ENCODE results near the gene PITX3. TPM values are rescaled to one million over a fixed set of nuclear protein-coding genes. Genes with fewer than 3 reads are reported as not detected.

PITX3 gene
- total and polyA plus RNA-seq, 2 experiments from 2014 or later = 0.34 TPM; not detected in 1

- DNase-seq (ENCODE audit: low spot score) = no peak
- H3K9me2 ChIP-seq (ENCODE audit: insufficient read depth) = no peaks in the 10 kb centered on the region
- no peak for ATAC-seq
- Mint-ChIP-seq H3K4me3 (no peak overlapping the region), H3K27me3 (ENCODE audit: insufficient read depth, low read depth, poor library complexity) (no peaks in the 10 kb centered on the region), H3K4me1 (no peaks in the 10 kb centered on the region), H3K9me3 (no peaks in the 10 kb centered on the region), H3K36me3 (ENCODE audit: low read depth) (no peaks in the 10 kb centered on the region), H3K27ac (no peak overlapping the region)
- H2AFZ ChIP-seq = no peak overlapping the region
- H4K20me1 ChIP-seq (replicated peaks; ENCODE audit: insufficient read depth) = peaks cover 16% of the 10 kb centered on the region; the same call in 1 of the 2 replicates
- no peaks in the 10 kb centered on the region for H3K36me3 ChIP-seq (ENCODE audit: insufficient read depth)
- no peak overlapping the region for H3K4me2 ChIP-seq
- H3F3A ChIP-seq (replicated peaks; ENCODE audit: low read depth) = no peaks in the 10 kb centered on the region
- H3K27me3 ChIP-seq (ENCODE audit: insufficient read depth) = no peaks in the 10 kb centered on the region
- no peaks in the 10 kb centered on the region for H3K4me1 ChIP-seq (ENCODE audit: insufficient read depth)
- TF ChIP-seq CTCF (conservative IDR thresholded peaks at IDR 0.05; ENCODE audit: low read depth in 2 of 2) (no peak), ZNF114 (CRISPR knock-in tag; IDR thresholded peaks at IDR 0.05) (no peak)
- H3K4me3 ChIP-seq = no peak overlapping the region
- no peaks in the 10 kb centered on the region; the same call in 1 of the 2 replicates for H3K79me2 ChIP-seq (replicated peaks; ENCODE audit: insufficient read depth)
- H3K27ac ChIP-seq (ENCODE audit: low read depth) = no peak overlapping the region
These were observed 39.2 kb upstream of the PITX3 start for GRCh38 chr10:102280397-102281101.

- no peaks in the 10 kb centered on the region for H3K27me3 Mint-ChIP-seq (ENCODE audit: insufficient read depth, low read depth, poor library complexity)
- no peaks in the 10 kb centered on the region for H3K9me3 Mint-ChIP-seq
- H3K4me2 ChIP-seq = no peak overlapping the region
These were observed 37.8 kb upstream of the PITX3 start for GRCh38 chr10:102279104-102279503.

More at GRCh38 chr10:102279104-102279503, 37.8 kb upstream of the PITX3 start:
- Mint-ChIP-seq H3K36me3 (ENCODE audit: low read depth) (no peaks in the 10 kb centered on the region), H3K4me1 (no peaks in the 10 kb centered on the region), H3K27ac (no peak overlapping the region), H3K4me3 (no peak overlapping the region)
- Histone ChIP-seq H3K36me3 (ENCODE audit: insufficient read depth) (no peaks in the 10 kb centered on the region), H3K27ac (ENCODE audit: low read depth) (no peak overlapping the region), H3K79me2 (replicated peaks; ENCODE audit: insufficient read depth) (no peaks in the 10 kb centered on the region; the same call in 1 of the 2 replicates), H3K27me3 (ENCODE audit: insufficient read depth) (no peaks in the 10 kb centered on the region), H3K4me1 (ENCODE audit: insufficient read depth) (no peaks in the 10 kb centered on the region), H4K20me1 (replicated peaks; ENCODE audit: insufficient read depth) (peaks cover 22% of the 10 kb centered on the region), H2AFZ (no peak overlapping the region), H3K4me3 (no peak overlapping the region), H3K9me2 (ENCODE audit: insufficient read depth) (no peaks in the 10 kb centered on the region), H3F3A (replicated peaks; ENCODE audit: low read depth) (no peaks in the 10 kb centered on the region)
- DNase-seq (ENCODE audit: low spot score) (no peak), ATAC-seq (no peak)
- no peak for TF ChIP-seq ZNF331 (CRISPR knock-in tag; IDR thresholded peaks at IDR 0.05; ENCODE audit: low read depth)
- TF ChIP-seq REST (IDR thresholded peaks at IDR 0.05; ENCODE audit: unreplicated experiment) = no peak
